Activated naive CD4-positive, alpha-beta T cell treated with Interleukin-2 at 50 U/mL for 16 hours (primary cell): Measurements from ENCODE around the gene TBC1D14.

Experiments
- DNase-seq: peaks from one replicate; pipeline ENCODE4 v3.0.0-alpha.2; 2020

TBC1D14 gene

GRCh38 chr4:7025040-7025602 is 115.5 kb downstream of the TBC1D14 start:
- DNase-seq: no peak

GRCh38 chr4:7026107-7026506 is 116.5 kb downstream of the TBC1D14 start:
- DNase-seq: no peak

- no peak for DNase-seq
These were observed 117.7 kb downstream of the TBC1D14 start for GRCh38 chr4:7027284-7027683.

- DNase-seq: no peak
These were observed 118.3 kb downstream of the TBC1D14 start for GRCh38 chr4:7027913-7028312.

GRCh38 chr4:7029212-7029611 is 119.6 kb downstream of the TBC1D14 start:
- no peak for DNase-seq

GRCh38 chr4:7029921-7030320 is 120.3 kb downstream of the TBC1D14 start:
- no peak for DNase-seq

- DNase-seq: no peak
These were observed 121.2 kb downstream of the TBC1D14 start for GRCh38 chr4:7030856-7031255.

- DNase-seq: no peak
These were observed 122.2 kb downstream of the TBC1D14 start for GRCh38 chr4:7031558-7032449.

GRCh38 chr4:7032596-7032995 is 123.0 kb downstream of the TBC1D14 start:
- no peak for DNase-seq

GRCh38 chr4:7034262-7035081 is 124.8 kb downstream of the TBC1D14 start:
- no peak for DNase-seq

- no peak for DNase-seq
These were observed 127.8 kb downstream of the TBC1D14 start for GRCh38 chr4:7037425-7037824.

- DNase-seq: no peak
These were observed 131.1 kb downstream of the TBC1D14 start for GRCh38 chr4:7040765-7041164.

- no peak for DNase-seq
These were observed 131.6 kb downstream of the TBC1D14 start for GRCh38 chr4:7041246-7041645.

- no peak for DNase-seq
These were observed 132.3 kb downstream of the TBC1D14 start for GRCh38 chr4:7041801-7042502.

GRCh38 chr4:7042503-7043283 is 133.1 kb downstream of the TBC1D14 start:
- peak; percentile 94 for DNase-seq

- DNase-seq: peak; percentile 59
These were observed 133.9 kb downstream of the TBC1D14 start, which contains the start of gene TADA2B for GRCh38 chr4:7043284-7044136. Gene TADA2B, plus strand, starts transcription at chr4:7043372. Its CDS starts 208 bp downstream, at chr4:7043580.

- no peak for DNase-seq
These were observed 134.7 kb downstream of the TBC1D14 start for GRCh38 chr4:7044137-7044930.

GRCh38 chr4:7045553-7045952 is 135.9 kb downstream of the TBC1D14 start:
- DNase-seq: no peak

GRCh38 chr4:7045961-7046921 is 136.6 kb downstream of the TBC1D14 start:
- no peak for DNase-seq
